Loucy (cell line): ENCODE data around the gene MTA1.

Experiments used
- EZH2phosphoT487 ChIP-seq: fragments of 200-600 bp; IDR thresholded peaks from 2 replicates; pipeline ENCODE4 v1.6.1; 2018; ENCODE audit warnings: antibody characterized with exemption, mild to moderate bottlenecking, moderate library complexity, borderline replicate concordance
- TF ChIP-seq, protein P1 (sequence below): fragments of 200-600 bp; sonication (generic); conservative IDR thresholded peaks from 2 replicates; pipeline ENCODE4 v1.5.1; 2014; ENCODE audit warnings: mild to moderate bottlenecking, antibody characterized with exemption, low read length

DNA sequence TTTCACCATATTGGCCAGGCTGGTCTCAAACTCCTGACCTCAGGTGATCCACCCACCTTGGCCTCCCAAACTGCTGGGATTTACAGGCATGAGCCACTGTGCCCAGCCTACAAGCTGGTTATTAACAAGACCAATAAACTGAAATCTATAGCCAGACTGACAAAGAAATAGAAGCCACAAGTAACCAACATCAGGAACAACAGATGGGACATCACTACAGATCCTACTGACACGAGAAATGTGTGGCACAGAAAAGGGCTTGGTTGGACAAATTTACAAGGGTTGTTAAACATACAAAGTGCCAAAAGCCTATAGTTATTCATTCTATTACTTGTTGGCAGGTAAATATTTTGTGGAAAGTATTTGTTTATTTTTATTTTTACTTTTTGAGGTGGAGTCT, 11.6 kb downstream of the MTA1 start:
- TF ChIP-seq, protein P1, sequence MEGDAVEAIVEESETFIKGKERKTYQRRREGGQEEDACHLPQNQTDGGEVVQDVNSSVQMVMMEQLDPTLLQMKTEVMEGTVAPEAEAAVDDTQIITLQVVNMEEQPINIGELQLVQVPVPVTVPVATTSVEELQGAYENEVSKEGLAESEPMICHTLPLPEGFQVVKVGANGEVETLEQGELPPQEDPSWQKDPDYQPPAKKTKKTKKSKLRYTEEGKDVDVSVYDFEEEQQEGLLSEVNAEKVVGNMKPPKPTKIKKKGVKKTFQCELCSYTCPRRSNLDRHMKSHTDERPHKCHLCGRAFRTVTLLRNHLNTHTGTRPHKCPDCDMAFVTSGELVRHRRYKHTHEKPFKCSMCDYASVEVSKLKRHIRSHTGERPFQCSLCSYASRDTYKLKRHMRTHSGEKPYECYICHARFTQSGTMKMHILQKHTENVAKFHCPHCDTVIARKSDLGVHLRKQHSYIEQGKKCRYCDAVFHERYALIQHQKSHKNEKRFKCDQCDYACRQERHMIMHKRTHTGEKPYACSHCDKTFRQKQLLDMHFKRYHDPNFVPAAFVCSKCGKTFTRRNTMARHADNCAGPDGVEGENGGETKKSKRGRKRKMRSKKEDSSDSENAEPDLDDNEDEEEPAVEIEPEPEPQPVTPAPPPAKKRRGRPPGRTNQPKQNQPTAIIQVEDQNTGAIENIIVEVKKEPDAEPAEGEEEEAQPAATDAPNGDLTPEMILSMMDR, result no peak
- TF ChIP-seq EZH2phosphoT487, result no peak
